Activated B cell treated with CpG ODN at 0.5 μM for 24 hours (primary cell): Measurements from ENCODE around the gene TBC1D10A. TPM values are rescaled to one million over a fixed set of nuclear protein-coding genes. Genes with fewer than 3 reads are reported as not detected.

Experiments used
- ATAC-seq: fragments of 200-7000 bp; cut with Tn5 transposase; one replicate; pipeline ENCODE4 v1.10.0; 2021; ENCODE audit warnings: low read depth, mild to moderate bottlenecking, moderate library complexity
- CTCF ChIA-PET: fragments of 350-600 bp; sonication (Branson Sonifier 250); formaldehyde crosslinking; loops from one replicate; lab custom pipeline; 2021; ENCODE audit warnings: antibody characterized with exemption; lab: Charles Lee
- POLR2A ChIA-PET: fragments of 350-600 bp; sonication (Branson Sonifier 250); formaldehyde crosslinking; loops from one replicate; lab custom pipeline; 2021; ENCODE audit warnings: antibody characterized with exemption; lab: Charles Lee
- DNase-seq: peaks from one replicate; pipeline ENCODE4 v3.0.0; 2022
- H3K27ac Mint-ChIP-seq: one replicate; pipeline ENCODE4 v1.8.0; 2020; ENCODE audit warnings: mixed read lengths
- H3K27me3 Mint-ChIP-seq: one replicate; pipeline ENCODE4 v1.8.0; 2021; ENCODE audit warnings: mixed read lengths
- H3K36me3 Mint-ChIP-seq: one replicate; pipeline ENCODE4 v1.8.0; 2021; ENCODE audit warnings: low read depth, mixed read lengths
- H3K4me1 Mint-ChIP-seq: one replicate; pipeline ENCODE4 v1.8.0; 2021; ENCODE audit warnings: mixed read lengths
- H3K4me3 Mint-ChIP-seq: one replicate; pipeline ENCODE4 v1.8.0; 2020; ENCODE audit warnings: mild to moderate bottlenecking, mixed read lengths
- H3K9me3 Mint-ChIP-seq: one replicate; pipeline ENCODE4 v1.8.0; 2020; ENCODE audit warnings: mixed read lengths
- intact Hi-C: fragments of 100-400 bp; cut with micrococcal nuclease; formaldehyde crosslinking; loops from one replicate; pipeline ENCODE4 v1.15.1; 2024
- total RNA-seq: library from RNA; stranded (reverse); gene quantifications from 2 replicates; pipeline ENCODE4 v1.2.3, GENCODE V29; 2022
- TF ChIP-seq, protein P1 (sequence below): fragments of 200-600 bp; IDR thresholded peaks from one replicate; pipeline ENCODE4 v1.8.0; 2022; ENCODE audit warnings: antibody characterized with exemption, mild to moderate bottlenecking

The TBC1D10A gene
- total RNA-seq, 1 donor from 2014 or later = 20.4 TPM

DNA sequence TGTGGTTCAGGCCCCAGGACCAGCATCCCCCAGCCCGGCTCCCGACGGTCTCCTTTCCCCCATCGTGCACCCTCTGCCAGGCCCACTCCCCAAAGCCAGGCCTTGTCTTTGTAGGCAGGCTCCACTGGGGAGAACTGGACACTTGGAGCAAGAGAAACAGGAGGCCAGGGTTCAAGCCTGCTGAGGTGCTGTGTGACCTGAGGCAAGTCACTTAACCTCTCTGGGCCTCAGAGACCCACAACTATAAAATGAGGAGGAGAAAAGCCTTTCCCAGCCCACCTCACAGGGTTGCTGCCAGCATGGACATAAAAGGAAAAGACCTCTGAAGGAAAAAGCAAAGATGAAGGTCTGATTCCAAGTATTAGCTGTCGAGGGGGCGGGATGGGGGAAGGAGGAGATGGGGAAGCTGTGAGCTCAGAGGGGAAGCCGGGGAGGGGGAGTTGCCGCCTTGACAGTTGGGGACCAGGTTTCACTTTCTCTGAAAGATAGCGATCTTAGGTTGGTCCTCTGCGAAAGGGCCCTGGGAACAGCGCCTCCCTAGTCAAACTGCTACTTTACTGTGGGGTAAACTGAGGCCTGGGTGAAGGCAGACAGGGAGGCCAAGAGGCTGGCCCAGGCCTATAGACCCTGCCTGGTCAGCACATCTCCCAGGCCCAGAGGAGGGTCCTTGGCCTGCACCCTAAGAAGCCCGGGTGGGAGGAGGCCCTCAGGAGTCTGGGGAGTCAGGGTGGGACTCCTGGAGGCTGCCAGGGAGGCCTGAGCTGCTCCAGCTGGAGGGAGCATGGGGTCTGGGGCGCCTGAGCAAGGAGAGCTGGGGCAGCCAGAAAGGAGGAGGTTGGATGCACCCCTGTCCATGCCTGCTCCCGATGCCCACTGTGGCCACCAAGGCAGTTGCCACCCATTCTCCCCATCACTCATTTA is 59.1 kb downstream of the TBC1D10A start:
- H3K4me1 Mint-ChIP-seq = peaks cover 32% of the 10 kb centered on the region

DNA sequence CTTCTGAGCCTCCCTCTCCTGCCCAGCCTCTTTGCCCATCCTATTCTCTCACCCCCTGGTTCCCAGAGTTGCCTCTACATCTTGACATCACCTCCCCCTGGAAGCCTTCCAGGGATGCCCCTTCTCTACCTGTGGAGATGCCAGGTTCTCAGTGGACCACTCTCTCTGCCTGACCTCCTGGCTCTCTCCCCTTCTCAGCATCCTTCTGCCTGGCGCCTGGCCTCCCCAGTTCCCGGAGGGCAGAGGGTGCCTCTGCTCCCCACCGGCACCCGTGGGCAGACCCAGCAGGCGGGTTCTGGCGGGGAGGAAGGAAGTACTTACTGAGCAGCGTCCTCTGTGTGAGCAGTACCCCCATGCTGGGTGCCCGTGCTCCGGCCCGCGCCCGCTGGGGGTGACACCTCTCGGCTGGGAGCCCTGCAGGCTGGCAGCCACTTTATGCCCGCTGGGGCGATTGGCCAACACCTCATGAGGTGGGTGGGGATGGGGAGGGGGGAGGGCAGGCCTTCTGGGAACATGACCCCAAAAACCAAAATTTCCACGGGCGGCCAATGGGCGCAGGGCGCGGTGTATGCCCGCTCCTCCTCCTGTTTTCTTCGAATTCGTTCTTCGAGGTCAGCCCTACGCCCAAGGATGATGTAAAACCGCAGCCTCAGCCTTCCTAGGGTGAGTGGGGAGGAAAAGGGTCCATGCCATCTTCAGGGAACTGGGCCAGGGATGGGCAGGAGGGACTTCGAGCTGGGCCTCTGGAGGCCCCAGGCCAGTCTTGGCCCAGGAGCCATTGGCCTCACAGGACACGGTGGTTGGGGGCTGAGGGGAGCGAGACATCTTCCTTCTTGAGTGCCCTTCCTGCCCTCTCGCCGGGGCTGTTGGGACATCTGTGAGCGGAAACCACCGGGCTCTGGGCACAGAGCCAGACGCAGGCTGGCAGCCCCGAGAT is 60.0 kb downstream of the TBC1D10A start, which contains the start of gene OSM:
Gene OSM, minus strand, starts transcription at position 407 of the 937 bp plus-strand sequence. Its CDS starts 52 bp downstream, at position 355.
- ChIA-PET POLR2A (interaction anchor here (0.7 to 2.7 kb wide), 6 partner anchors 21 to 702 kb away, joined by 3 to 10 read pairs (median 4); partner anchors contain the start of genes CCDC157, MORC2, SF3A1 and TBC1D10A), CTCF (interaction anchor here (5.5 kb wide), 1 partner anchor 21 kb away, joined by 44 read pairs; the partner anchor contains the start of gene CASTOR1)
- DNase-seq (peak; percentile 56), ATAC-seq (peak; percentile 35)
- Mint-ChIP-seq H3K4me3 (peak within 1 kb of the TSS; percentile 91), H3K27ac (peak within 1 kb of the TSS; percentile 97), H3K4me1 (peaks cover 32% of the 10 kb centered on the region), H3K9me3 (no peaks in the 10 kb centered on the region), H3K36me3 (peaks cover 11% of the 10 kb centered on the region), H3K27me3 (no peaks in the 10 kb centered on the region)
- intact Hi-C loops = loop anchor here (1.0 to 10.0 kb wide), 7 partner anchors 23 to 1024 kb away; partner anchors contain the start of genes CASTOR1, NF2, PES1 and SF3A1
- TF ChIP-seq, protein P1, sequence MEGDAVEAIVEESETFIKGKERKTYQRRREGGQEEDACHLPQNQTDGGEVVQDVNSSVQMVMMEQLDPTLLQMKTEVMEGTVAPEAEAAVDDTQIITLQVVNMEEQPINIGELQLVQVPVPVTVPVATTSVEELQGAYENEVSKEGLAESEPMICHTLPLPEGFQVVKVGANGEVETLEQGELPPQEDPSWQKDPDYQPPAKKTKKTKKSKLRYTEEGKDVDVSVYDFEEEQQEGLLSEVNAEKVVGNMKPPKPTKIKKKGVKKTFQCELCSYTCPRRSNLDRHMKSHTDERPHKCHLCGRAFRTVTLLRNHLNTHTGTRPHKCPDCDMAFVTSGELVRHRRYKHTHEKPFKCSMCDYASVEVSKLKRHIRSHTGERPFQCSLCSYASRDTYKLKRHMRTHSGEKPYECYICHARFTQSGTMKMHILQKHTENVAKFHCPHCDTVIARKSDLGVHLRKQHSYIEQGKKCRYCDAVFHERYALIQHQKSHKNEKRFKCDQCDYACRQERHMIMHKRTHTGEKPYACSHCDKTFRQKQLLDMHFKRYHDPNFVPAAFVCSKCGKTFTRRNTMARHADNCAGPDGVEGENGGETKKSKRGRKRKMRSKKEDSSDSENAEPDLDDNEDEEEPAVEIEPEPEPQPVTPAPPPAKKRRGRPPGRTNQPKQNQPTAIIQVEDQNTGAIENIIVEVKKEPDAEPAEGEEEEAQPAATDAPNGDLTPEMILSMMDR = no peak

More for the DNA sequence above, 59.1 kb downstream of the TBC1D10A start:
- intact Hi-C loops = loop anchor here (2.0 to 10.0 kb wide), 5 partner anchors 325 to 1023 kb away; partner anchors contain the start of genes NF2, PES1 and SMTN
- DNase-seq = no peak
- ChIA-PET POLR2A (interaction anchor here (0.7 to 2.7 kb wide), 4 partner anchors 59 to 701 kb away, joined by 3 to 10 read pairs (median 5); partner anchors contain the start of genes CCDC157, MORC2, SF3A1 and TBC1D10A), CTCF (interaction anchor here (5.5 kb wide), 1 partner anchor 20 kb away, joined by 44 read pairs; the partner anchor contains the start of gene CASTOR1)
- H3K9me3 Mint-ChIP-seq = no peaks in the 10 kb centered on the region
- no peaks in the 10 kb centered on the region for H3K27me3 Mint-ChIP-seq
- TF ChIP-seq, protein P1 = no peak
- peaks cover 11% of the 10 kb centered on the region for H3K36me3 Mint-ChIP-seq
- ATAC-seq = no peak
- H3K4me3 Mint-ChIP-seq = peak overlapping the region; percentile 91
- H3K27ac Mint-ChIP-seq = peak overlapping the region; percentile 97

DNA sequence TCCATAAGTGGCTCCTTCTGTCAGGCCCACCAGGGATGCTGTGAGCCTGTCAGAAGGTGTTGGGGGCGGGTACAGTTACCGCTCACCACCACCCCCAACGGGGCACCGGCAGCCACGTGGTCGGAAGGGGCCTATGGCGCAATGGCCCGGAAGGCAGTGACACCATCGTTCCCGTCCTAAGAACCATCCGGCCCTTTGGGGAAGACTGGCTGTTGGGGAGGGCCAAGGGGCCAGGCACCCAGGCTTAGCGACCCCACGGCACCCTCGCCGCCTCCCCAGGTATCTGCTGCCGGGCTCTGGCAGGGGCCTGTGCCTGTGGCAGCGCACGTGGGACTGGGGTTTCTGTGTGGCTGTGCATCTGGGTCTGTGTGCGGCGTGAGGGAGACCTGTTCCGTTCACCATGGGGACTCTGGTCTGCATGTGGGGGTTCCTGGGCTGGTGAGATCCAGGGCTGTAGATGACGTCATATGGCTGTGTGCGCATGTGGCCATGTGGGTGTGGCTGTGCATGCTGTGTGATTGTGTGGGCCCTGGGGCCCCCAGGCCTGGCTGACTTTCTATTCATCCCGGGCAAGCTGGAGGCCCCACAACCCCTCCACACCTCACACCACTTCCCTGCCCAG is 60.8 kb downstream of the TBC1D10A start:
- CTCF ChIA-PET = interaction anchor here (1.4 to 5.5 kb wide), 3 partner anchors 22 to 158 kb away, joined by 3 to 44 read pairs (median 27); partner anchors contain the start of genes CASTOR1 and RNF215
- Mint-ChIP-seq H3K4me1 (peaks cover 32% of the 10 kb centered on the region), H3K27me3 (no peaks in the 10 kb centered on the region), H3K4me3 (peak overlapping the region; percentile 91), H3K9me3 (no peaks in the 10 kb centered on the region), H3K36me3 (peaks cover 11% of the 10 kb centered on the region), H3K27ac (peak overlapping the region; percentile 97)
- ATAC-seq (peak; percentile 83), DNase-seq (peak; percentile 71)
- TF ChIP-seq, protein P1 = no peak
- intact Hi-C loops = loop anchor here (1.0 to 10.0 kb wide), 8 partner anchors 23 to 1025 kb away; partner anchors contain the start of genes CASTOR1, NF2, PES1 and SF3A1
- POLR2A ChIA-PET = interaction anchor here (0.5 to 2.7 kb wide), 4 partner anchors 22 to 685 kb away, joined by 3 to 10 read pairs (median 5); partner anchors contain the start of genes CCDC157, NIPSNAP1, SF3A1 and TBC1D10A

DNA sequence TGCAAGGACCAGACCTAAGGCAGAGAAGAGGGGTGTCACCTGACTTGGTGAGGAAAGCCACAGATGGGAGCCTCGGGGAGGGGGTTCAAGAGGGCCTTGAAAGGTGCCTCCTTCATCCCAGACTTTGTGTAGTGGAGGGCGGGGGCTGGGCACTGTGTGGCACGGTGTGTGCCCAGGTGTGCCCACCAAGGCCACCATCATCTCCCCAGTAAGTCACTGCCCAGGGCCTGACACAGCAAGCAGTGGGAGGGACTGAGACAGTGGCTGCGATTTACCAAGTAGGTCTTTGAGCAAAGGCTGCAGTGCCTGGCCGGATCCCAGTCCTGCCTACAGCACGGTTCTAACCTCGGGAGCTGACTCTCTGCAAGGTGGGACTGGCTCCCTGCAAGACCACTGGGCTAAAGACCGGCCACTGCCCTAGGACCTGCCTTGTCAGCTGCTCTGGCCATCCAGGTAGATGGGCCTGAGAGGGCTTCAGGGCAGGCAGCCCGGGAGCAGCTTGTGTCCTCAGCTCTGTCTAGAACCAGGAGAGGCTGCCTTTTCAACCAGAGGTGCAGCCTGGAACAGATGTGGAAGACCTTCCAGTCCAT is 61.5 kb downstream of the TBC1D10A start:
- peaks cover 7% of the 10 kb centered on the region for H3K36me3 Mint-ChIP-seq
- peak overlapping the region; percentile 97 for H3K27ac Mint-ChIP-seq
- peak overlapping the region; percentile 91 for H3K4me3 Mint-ChIP-seq
- H3K9me3 Mint-ChIP-seq = no peaks in the 10 kb centered on the region
- DNase-seq (no peak), ATAC-seq (no peak)
- no peaks in the 10 kb centered on the region for H3K27me3 Mint-ChIP-seq
- ChIA-PET POLR2A (no interaction called here), CTCF (interaction anchor here (1.2 to 5.5 kb wide), 5 partner anchors 20 to 157 kb away, joined by 3 to 44 read pairs (median 27); partner anchors contain the start of genes CASTOR1 and RNF215)
- peaks cover 32% of the 10 kb centered on the region for H3K4me1 Mint-ChIP-seq
- TF ChIP-seq, protein P1 = no peak
- intact Hi-C loops = loop anchor here (1.0 to 10.0 kb wide), 5 partner anchors 62 to 817 kb away; partner anchors contain the start of genes NF2, PES1 and SMTN
